ENCODE data around the gene RELN. TPM values are rescaled to one million over a fixed set of nuclear protein-coding genes. Genes with fewer than 3 reads are reported as not detected.
A peak's percentile ranks its signal among the peaks of the same experiment; 100 is the strongest.

RELN gene
- total and polyA plus RNA-seq, 2 of the 13 experiments (the other 11 are each of a cell fraction or from before 2014, with no cell fraction given) = 315 to 332 TPM

- TF ChIP-seq CTCF (CRISPR knock-in tag; IDR thresholded peaks at IDR 0.05) (peak; percentile 89), ELF3 (CRISPR knock-in tag; IDR thresholded peaks at IDR 0.05) (0 out of 2 replicates have a peak, but pooled peaks have one; percentile 30), SP4 (CRISPR knock-in tag; IDR thresholded peaks at IDR 0.05) (no peak), PPARG (CRISPR knock-in tag; conservative IDR thresholded peaks at IDR 0.05) (no peak), IKZF4 (CRISPR knock-in tag; IDR thresholded peaks at IDR 0.05; ENCODE audit: borderline replicate concordance, low read depth, not compliant biosample characterization) (no peak), SRF (IDR thresholded peaks at IDR 0.05; ENCODE audit: low read depth, low read length) (no peak), SP140L (CRISPR knock-in tag; IDR thresholded peaks at IDR 0.05; ENCODE audit: borderline replicate concordance) (no peak), MEIS2 (CRISPR knock-in tag; IDR thresholded peaks at IDR 0.05) (0 out of 2 replicates have a peak, but pooled peaks have one; percentile 21), ZNF253 (CRISPR knock-in tag; IDR thresholded peaks at IDR 0.05; ENCODE audit: borderline replicate concordance) (no peak), CREB1 (IDR thresholded peaks at IDR 0.05) (no peak), CREB1 (CRISPR knock-in tag; IDR thresholded peaks at IDR 0.05) (no peak), ISL2 (CRISPR knock-in tag; IDR thresholded peaks at IDR 0.05) (no peak), HNRNPL (IDR thresholded peaks at IDR 0.05; ENCODE audit: low read depth, low read length) (no peak), RBFOX2 (IDR thresholded peaks at IDR 0.05; ENCODE audit: low read depth, low read length) (no peak), HDAC2 (CRISPR knock-in tag; IDR thresholded peaks at IDR 0.05) (0 out of 2 replicates have a peak, but pooled peaks have one; percentile 29), DNMT1 (CRISPR knock-in tag; IDR thresholded peaks at IDR 0.05) (no peak), ZNF282 (IDR thresholded peaks at IDR 0.05; ENCODE audit: partially characterized antibody) (no peak), NR2F2 (IDR thresholded peaks at IDR 0.05; ENCODE audit: borderline replicate concordance, low read depth) (no peak), SNRNP70 (IDR thresholded peaks at IDR 0.05; ENCODE audit: low read depth, low read length) (no peak), RAD21 (CRISPR knock-in tag; IDR thresholded peaks at IDR 0.05) (peak; percentile 76), ARID5B (CRISPR knock-in tag; IDR thresholded peaks at IDR 0.05) (0 out of 2 replicates have a peak, but pooled peaks have one; percentile 17), FIP1L1 (IDR thresholded peaks at IDR 0.05; ENCODE audit: borderline replicate concordance, insufficient read depth, low read depth, low read length) (no peak), SCMH1 (CRISPR knock-in tag; IDR thresholded peaks at IDR 0.05; ENCODE audit: borderline replicate concordance) (no peak), ZNF557 (CRISPR knock-in tag; IDR thresholded peaks at IDR 0.05) (no peak)
These were observed 542.1 kb downstream of the RELN start (continued) for GRCh38 chr7:103447073-103447960.
